Neural progenitor cell (in vitro differentiated cells): Measurements from ENCODE around the gene SH2D3A. TPM values are rescaled to one million over a fixed set of nuclear protein-coding genes. Genes with fewer than 3 reads are reported as not detected.

Experiments
- DNase-seq: peaks from one replicate; pipeline ENCODE4 v3.0.0-alpha.2; 2016; ENCODE audit warnings: low spot score
- H2AFZ ChIP-seq: fragments of 200-600 bp; sonication (generic); replicated peaks from 2 replicates; pipeline ENCODE4 v1.6.1; 2016; ENCODE audit warnings: antibody characterized with exemption
- H3F3A ChIP-seq: fragments of 200-600 bp; sonication (generic); 2 replicates; pipeline ENCODE4 v1.6.1; 2016; ENCODE audit warnings: antibody characterized with exemption, low read depth
- H3K27ac ChIP-seq: fragments of 200-600 bp; sonication (generic); 2 replicates; pipeline ENCODE4 v1.5.1; 2016; ENCODE audit warnings: mild to moderate bottlenecking
- H3K27me3 ChIP-seq: fragments of 200-600 bp; sonication (generic); 2 replicates; pipeline ENCODE4 v1.6.1; 2016; ENCODE audit warnings: mild to moderate bottlenecking, moderate library complexity
- H3K36me3 ChIP-seq: fragments of 200-600 bp; sonication (generic); 2 replicates; pipeline ENCODE4 v1.5.1; 2016
- H3K4me1 ChIP-seq: fragments of 200-600 bp; sonication (generic); 2 replicates; pipeline ENCODE4 v1.6.1; 2016; ENCODE audit warnings: mixed run types
- H3K4me2 ChIP-seq: fragments of 200-600 bp; sonication (generic); 2 replicates; pipeline ENCODE4 v1.6.1; 2016
- H3K4me3 ChIP-seq: fragments of 200-600 bp; sonication (generic); 2 replicates; pipeline ENCODE4 v1.5.1; 2016
- H3K79me2 ChIP-seq: fragments of 200-600 bp; sonication (generic); 2 replicates; pipeline ENCODE4 v1.6.1; 2016; ENCODE audit warnings: low read depth
- H3K9ac ChIP-seq: fragments of 200-600 bp; sonication (generic); 2 replicates; pipeline ENCODE4 v1.6.1; 2016
- H3K9me3 ChIP-seq: fragments of 200-600 bp; sonication (generic); 2 replicates; pipeline ENCODE4 v1.5.1; 2016; ENCODE audit warnings: low read depth
- H4K20me1 ChIP-seq: fragments of 200-600 bp; sonication (generic); 2 replicates; pipeline ENCODE4 v1.6.1; 2016; ENCODE audit warnings: low read depth
- H3K27ac Mint-ChIP-seq: 3 replicates; pipeline ENCODE4 v1.8.0; 2021; ENCODE audit warnings: mixed read lengths
- H3K27me3 Mint-ChIP-seq: 2 replicates; pipeline ENCODE4 v1.8.0; 2022; ENCODE audit warnings: low read depth, mild to moderate bottlenecking, inconsistent platforms, moderate library complexity, mixed read lengths; ENCODE audit not compliant: insufficient read depth
- H3K36me3 Mint-ChIP-seq: 3 replicates; pipeline ENCODE4 v1.8.0; 2021; ENCODE audit warnings: mixed read lengths
- H3K4me1 Mint-ChIP-seq: 3 replicates; pipeline ENCODE4 v1.8.0; 2021; ENCODE audit warnings: mixed read lengths
- H3K4me3 Mint-ChIP-seq: 3 replicates; pipeline ENCODE4 v1.8.0; 2021; ENCODE audit warnings: mild to moderate bottlenecking, moderate library complexity, mixed read lengths
- H3K9me3 Mint-ChIP-seq: 3 replicates; pipeline ENCODE4 v1.8.0; 2020; ENCODE audit warnings: mixed read lengths
- EZH2 ChIP-seq: fragments of 200-600 bp; sonication (generic); IDR thresholded peaks from 2 replicates; pipeline ENCODE4 v1.6.1; 2017; ENCODE audit warnings: antibody characterized with exemption, mild to moderate bottlenecking, moderate library complexity
- EZH2phosphoT487 ChIP-seq: fragments of 200-600 bp; sonication (generic); IDR thresholded peaks from 2 replicates; pipeline ENCODE4 v1.6.1; 2017; ENCODE audit warnings: antibody characterized with exemption
- total RNA-seq: library from RNA; depleted of rRNA; stranded (reverse); fragments of >200 nt; gene quantifications from 2 replicates; pipeline ENCODE4 v1.2.3, GENCODE V29; 2015; ENCODE audit warnings: low replicate concordance
- TF ChIP-seq, protein P1 (sequence below): fragments of 200-600 bp; sonication (generic); IDR thresholded peaks from 2 replicates; pipeline ENCODE4 v1.5.1; 2017; ENCODE audit warnings: antibody characterized with exemption, mild to moderate bottlenecking

The SH2D3A gene
- total RNA-seq, 1 donor from 2014 or later: 0.65 TPM

DNA sequence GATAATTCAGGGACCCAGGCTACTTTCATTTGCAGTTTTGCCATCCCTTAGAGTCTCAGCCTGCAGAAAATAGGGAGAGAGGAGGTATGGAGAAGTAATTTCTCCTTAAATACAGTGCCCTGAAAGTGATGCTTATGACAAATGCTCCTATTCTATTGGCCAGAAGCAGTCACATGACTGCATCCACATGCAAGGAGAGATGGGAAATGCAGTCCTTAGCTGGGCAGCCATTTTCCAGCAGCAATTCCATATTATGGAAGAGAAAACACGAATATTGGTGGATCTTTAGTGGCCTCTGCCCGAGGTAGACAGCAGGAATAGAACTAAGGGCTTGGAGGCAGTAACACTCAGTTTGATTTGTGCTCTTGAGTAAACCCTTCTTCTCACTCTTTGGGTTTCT lies 44.7 kb upstream of the SH2D3A start:
- no peaks in the 10 kb centered on the region for H4K20me1 ChIP-seq
- H3K27ac Mint-ChIP-seq: no peak overlapping the region
- H3K27me3 ChIP-seq: no peaks in the 10 kb centered on the region
- TF ChIP-seq, protein P1, sequence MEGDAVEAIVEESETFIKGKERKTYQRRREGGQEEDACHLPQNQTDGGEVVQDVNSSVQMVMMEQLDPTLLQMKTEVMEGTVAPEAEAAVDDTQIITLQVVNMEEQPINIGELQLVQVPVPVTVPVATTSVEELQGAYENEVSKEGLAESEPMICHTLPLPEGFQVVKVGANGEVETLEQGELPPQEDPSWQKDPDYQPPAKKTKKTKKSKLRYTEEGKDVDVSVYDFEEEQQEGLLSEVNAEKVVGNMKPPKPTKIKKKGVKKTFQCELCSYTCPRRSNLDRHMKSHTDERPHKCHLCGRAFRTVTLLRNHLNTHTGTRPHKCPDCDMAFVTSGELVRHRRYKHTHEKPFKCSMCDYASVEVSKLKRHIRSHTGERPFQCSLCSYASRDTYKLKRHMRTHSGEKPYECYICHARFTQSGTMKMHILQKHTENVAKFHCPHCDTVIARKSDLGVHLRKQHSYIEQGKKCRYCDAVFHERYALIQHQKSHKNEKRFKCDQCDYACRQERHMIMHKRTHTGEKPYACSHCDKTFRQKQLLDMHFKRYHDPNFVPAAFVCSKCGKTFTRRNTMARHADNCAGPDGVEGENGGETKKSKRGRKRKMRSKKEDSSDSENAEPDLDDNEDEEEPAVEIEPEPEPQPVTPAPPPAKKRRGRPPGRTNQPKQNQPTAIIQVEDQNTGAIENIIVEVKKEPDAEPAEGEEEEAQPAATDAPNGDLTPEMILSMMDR: no peak
- no peak for TF ChIP-seq EZH2phosphoT487
- no peak for TF ChIP-seq EZH2
- no peaks in the 10 kb centered on the region for H3K36me3 ChIP-seq
- H3K4me3 Mint-ChIP-seq: no peak overlapping the region
- peak overlapping the region; percentile 60 for H2AFZ ChIP-seq
- no peaks in the 10 kb centered on the region for H3K4me1 Mint-ChIP-seq
- H3K9me3 Mint-ChIP-seq: peaks cover 6% of the 10 kb centered on the region
- no peaks in the 10 kb centered on the region for H3K4me1 ChIP-seq
- no peak overlapping the region for H3K4me3 ChIP-seq
- no peaks in the 10 kb centered on the region for H3K9me3 ChIP-seq
- no peak overlapping the region for H3K27ac ChIP-seq
- H3K4me2 ChIP-seq: no peak overlapping the region
- DNase-seq: no peak
- H3K79me2 ChIP-seq: no peaks in the 10 kb centered on the region
- H3K9ac ChIP-seq: no peak overlapping the region
- H3K27me3 Mint-ChIP-seq: peaks cover 5% of the 10 kb centered on the region
- no peaks in the 10 kb centered on the region for H3K36me3 Mint-ChIP-seq
- no peaks in the 10 kb centered on the region for H3F3A ChIP-seq

DNA sequence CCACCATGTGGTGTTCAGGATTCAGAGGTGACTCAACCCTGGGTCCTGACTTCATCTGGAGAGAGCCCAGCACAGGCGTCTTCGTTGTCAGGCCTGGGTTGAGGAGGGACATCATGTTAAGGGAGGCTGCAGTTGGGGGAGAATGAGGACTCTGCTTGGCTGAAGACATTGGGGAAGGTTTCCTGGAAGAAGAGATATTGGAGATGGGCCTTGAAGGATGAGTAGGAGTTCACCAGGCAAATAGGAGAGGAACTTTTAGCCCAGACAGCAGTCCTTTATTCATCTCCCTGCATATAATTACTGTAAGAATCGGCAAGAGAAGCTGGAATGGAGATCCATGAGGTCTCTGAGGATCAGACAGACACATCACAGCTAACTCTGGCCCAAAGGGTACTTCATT lies 44.1 kb upstream of the SH2D3A start:
- no peak overlapping the region for H3K27ac ChIP-seq
- H3K27me3 ChIP-seq: no peaks in the 10 kb centered on the region
- Mint-ChIP-seq H3K27ac (no peak overlapping the region), H3K4me3 (no peak overlapping the region), H3K9me3 (peaks cover 6% of the 10 kb centered on the region), H3K27me3 (peaks cover 5% of the 10 kb centered on the region), H3K4me1 (no peaks in the 10 kb centered on the region), H3K36me3 (no peaks in the 10 kb centered on the region)
- no peaks in the 10 kb centered on the region for H3K36me3 ChIP-seq
- H2AFZ ChIP-seq: peak overlapping the region; percentile 60
- TF ChIP-seq EZH2phosphoT487: no peak
- no peak for TF ChIP-seq EZH2
- TF ChIP-seq, protein P1: no peak
- DNase-seq: no peak
- no peak overlapping the region for H3K4me2 ChIP-seq
- H3K9ac ChIP-seq: no peak overlapping the region
- H3K79me2 ChIP-seq: no peaks in the 10 kb centered on the region
- H4K20me1 ChIP-seq: no peaks in the 10 kb centered on the region
- no peak overlapping the region for H3K4me3 ChIP-seq
- no peaks in the 10 kb centered on the region for H3F3A ChIP-seq
- H3K4me1 ChIP-seq: no peaks in the 10 kb centered on the region
- H3K9me3 ChIP-seq: no peaks in the 10 kb centered on the region

DNA sequence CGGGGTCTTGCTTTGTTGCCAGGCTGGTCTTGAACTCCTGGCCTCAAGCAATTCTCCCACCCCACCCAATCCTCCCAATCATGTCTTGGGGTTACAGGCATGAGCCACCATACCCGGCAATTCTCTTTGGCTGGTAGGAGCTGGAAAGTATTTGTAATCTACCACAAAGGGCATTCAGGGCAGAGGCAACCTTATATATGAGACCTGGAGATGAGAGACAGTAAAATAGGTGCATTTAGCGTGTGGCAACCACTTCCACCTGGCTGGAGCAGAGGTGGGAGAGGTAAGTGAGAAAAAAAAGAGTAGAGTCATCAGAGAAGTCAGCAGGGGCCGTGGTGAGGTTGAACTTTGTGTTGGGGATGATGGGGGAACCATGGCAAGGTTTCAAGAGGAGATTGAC lies 42.0 kb upstream of the SH2D3A start:
- no peak for DNase-seq

More for the DNA sequence above, 42.0 kb upstream of the SH2D3A start:
- Histone ChIP-seq H3K9me3 (no peaks in the 10 kb centered on the region), H3K4me1 (no peaks in the 10 kb centered on the region), H3K4me2 (no peak overlapping the region), H3K4me3 (no peak overlapping the region), H3F3A (no peaks in the 10 kb centered on the region), H4K20me1 (no peaks in the 10 kb centered on the region), H3K36me3 (no peaks in the 10 kb centered on the region), H3K79me2 (no peaks in the 10 kb centered on the region), H3K27me3 (no peaks in the 10 kb centered on the region), H3K9ac (no peak overlapping the region), H3K27ac (no peak overlapping the region), H2AFZ (no peak overlapping the region)
- Mint-ChIP-seq H3K27ac (no peak overlapping the region), H3K27me3 (peaks cover 5% of the 10 kb centered on the region), H3K4me3 (peak overlapping the region; percentile 12), H3K9me3 (peaks cover 6% of the 10 kb centered on the region), H3K4me1 (no peaks in the 10 kb centered on the region), H3K36me3 (no peaks in the 10 kb centered on the region)
- TF ChIP-seq EZH2phosphoT487: no peak
- no peak for TF ChIP-seq EZH2
- TF ChIP-seq, protein P1: no peak
